ENCODE results near the gene HRH3. TPM values are rescaled to one million over a fixed set of nuclear protein-coding genes. Genes with fewer than 3 reads are reported as not detected.

HRH3 gene
- total RNA-seq, 1 donor from 2014 or later: 0.09 TPM

DNA sequence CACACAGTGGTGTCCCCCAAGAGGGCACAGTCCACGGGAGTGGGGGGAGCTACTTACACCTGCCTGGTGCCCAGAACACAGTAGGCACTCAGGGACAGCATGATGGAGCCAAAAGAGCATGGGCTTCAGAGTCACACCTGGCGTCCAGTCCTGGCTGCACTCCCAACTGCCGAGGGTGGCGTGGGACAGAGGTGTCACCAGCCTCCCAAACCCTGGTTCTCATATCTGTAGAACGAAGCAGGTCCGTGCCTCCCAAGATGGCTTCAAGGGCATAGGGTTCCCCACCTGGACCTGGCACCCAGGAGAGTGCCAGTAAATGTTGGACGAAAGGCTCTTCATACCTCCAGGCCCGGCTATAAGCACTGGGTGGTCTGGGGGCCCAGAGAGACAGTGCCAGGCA is 8.9 kb downstream of the HRH3 start:
- Histone ChIP-seq H3K27ac (no peak overlapping the region), H3K79me2 (ENCODE audit: low read depth) (no peaks in the 10 kb centered on the region), H3K36me3 (no peaks in the 10 kb centered on the region), H3K4me1 (peaks cover 5% of the 10 kb centered on the region), H3K4me3 (no peak overlapping the region), H3K4me2 (no peak overlapping the region), H3F3A (ENCODE audit: low read depth) (no peaks in the 10 kb centered on the region), H3K27me3 (peaks cover 16% of the 10 kb centered on the region), H4K20me1 (ENCODE audit: low read depth) (peaks cover 3% of the 10 kb centered on the region), H2AFZ (replicated peaks) (no peak overlapping the region), H3K9me3 (ENCODE audit: low read depth) (no peaks in the 10 kb centered on the region), H3K9ac (no peak overlapping the region)
- H3K4me3 Mint-ChIP-seq: no peak overlapping the region
- TF ChIP-seq EZH2 (IDR thresholded peaks at IDR 0.05): no peak
- TF ChIP-seq, protein P1, sequence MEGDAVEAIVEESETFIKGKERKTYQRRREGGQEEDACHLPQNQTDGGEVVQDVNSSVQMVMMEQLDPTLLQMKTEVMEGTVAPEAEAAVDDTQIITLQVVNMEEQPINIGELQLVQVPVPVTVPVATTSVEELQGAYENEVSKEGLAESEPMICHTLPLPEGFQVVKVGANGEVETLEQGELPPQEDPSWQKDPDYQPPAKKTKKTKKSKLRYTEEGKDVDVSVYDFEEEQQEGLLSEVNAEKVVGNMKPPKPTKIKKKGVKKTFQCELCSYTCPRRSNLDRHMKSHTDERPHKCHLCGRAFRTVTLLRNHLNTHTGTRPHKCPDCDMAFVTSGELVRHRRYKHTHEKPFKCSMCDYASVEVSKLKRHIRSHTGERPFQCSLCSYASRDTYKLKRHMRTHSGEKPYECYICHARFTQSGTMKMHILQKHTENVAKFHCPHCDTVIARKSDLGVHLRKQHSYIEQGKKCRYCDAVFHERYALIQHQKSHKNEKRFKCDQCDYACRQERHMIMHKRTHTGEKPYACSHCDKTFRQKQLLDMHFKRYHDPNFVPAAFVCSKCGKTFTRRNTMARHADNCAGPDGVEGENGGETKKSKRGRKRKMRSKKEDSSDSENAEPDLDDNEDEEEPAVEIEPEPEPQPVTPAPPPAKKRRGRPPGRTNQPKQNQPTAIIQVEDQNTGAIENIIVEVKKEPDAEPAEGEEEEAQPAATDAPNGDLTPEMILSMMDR (IDR thresholded peaks at IDR 0.05): no peak
- TF ChIP-seq EZH2phosphoT487 (IDR thresholded peaks at IDR 0.05): no peak
- H3K27ac Mint-ChIP-seq: no peak overlapping the region
- H3K9me3 Mint-ChIP-seq: no peaks in the 10 kb centered on the region
- peaks cover 15% of the 10 kb centered on the region for H3K27me3 Mint-ChIP-seq (ENCODE audit: insufficient read depth, low read depth)
- H3K36me3 Mint-ChIP-seq: no peaks in the 10 kb centered on the region
- DNase-seq (ENCODE audit: low spot score): no peak
- peaks cover 12% of the 10 kb centered on the region for H3K4me1 Mint-ChIP-seq

DNA sequence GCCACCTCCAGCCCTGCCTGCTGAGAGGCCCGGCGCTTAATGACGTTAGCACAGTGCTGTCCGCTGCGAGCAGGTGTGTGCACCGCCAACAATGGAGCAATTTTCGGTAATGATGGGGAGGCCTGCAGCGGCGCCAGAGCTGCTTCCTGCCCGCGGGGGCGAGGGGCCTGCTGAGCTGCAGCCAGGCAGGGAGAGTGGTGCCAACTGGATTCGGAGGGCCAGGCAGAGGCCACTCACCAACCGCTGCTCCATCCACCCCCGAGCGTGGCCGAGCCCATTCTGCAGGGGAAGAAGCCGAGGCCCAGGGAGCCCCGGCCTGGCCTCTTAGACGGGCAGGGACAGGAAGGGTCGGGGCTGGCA is 9.6 kb downstream of the HRH3 start:
- H3K27ac Mint-ChIP-seq: no peak overlapping the region
- no peak overlapping the region for H3K4me3 Mint-ChIP-seq
- H3K4me2 ChIP-seq: no peak overlapping the region
- H3K27me3 Mint-ChIP-seq (ENCODE audit: insufficient read depth, low read depth): peaks cover 9% of the 10 kb centered on the region
- no peak for DNase-seq (ENCODE audit: low spot score)
- H3F3A ChIP-seq (ENCODE audit: low read depth): no peaks in the 10 kb centered on the region
- no peaks in the 10 kb centered on the region for H3K9me3 Mint-ChIP-seq
- peaks cover 12% of the 10 kb centered on the region for H3K4me1 Mint-ChIP-seq
- H3K36me3 Mint-ChIP-seq: no peaks in the 10 kb centered on the region
- no peak for TF ChIP-seq EZH2phosphoT487 (IDR thresholded peaks at IDR 0.05)
- no peak for TF ChIP-seq EZH2 (IDR thresholded peaks at IDR 0.05)
- TF ChIP-seq, protein P1 (IDR thresholded peaks at IDR 0.05): no peak
- H3K9ac ChIP-seq: no peak overlapping the region
- no peaks in the 10 kb centered on the region for H3K9me3 ChIP-seq (ENCODE audit: low read depth)
- no peaks in the 10 kb centered on the region for H3K79me2 ChIP-seq (ENCODE audit: low read depth)
- H3K27ac ChIP-seq: no peak overlapping the region
- H3K27me3 ChIP-seq: peaks cover 9% of the 10 kb centered on the region
- H2AFZ ChIP-seq (replicated peaks): no peak overlapping the region
- H3K4me1 ChIP-seq: peaks cover 5% of the 10 kb centered on the region
- peaks cover 3% of the 10 kb centered on the region for H4K20me1 ChIP-seq (ENCODE audit: low read depth)
- no peak overlapping the region for H3K4me3 ChIP-seq
- no peaks in the 10 kb centered on the region for H3K36me3 ChIP-seq

DNA sequence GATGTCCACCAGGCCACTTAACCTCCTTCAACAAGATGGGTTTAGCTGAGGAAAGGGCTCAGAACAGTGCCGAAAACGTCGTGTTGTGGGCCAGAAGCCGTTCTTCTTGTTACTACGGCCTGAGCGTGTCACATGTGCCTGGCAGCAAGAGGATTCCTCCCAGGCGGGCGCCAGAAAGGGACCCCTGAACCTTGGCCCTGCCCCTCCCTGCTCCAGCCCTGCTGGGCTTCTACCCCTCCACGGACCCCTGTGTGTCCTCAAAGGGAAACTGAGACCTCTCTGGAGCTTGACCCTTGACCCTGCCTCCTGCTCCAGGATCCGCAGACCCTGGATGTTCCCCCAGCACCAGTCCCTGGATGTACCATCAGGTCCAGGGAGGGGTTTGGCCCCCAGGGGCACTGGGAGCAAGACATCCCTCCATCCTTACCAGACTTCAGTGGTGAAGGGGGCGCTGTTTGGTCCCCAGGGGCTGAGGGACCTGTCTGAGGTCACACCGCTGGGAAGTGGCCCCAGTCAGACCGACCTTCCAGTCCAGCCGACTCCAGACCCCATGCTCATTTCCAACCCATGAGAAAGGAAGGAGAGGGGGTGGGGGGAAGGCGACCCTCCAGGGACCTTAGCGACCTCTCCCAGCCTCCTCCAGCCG is 10.1 kb downstream of the HRH3 start:
- Histone ChIP-seq H3K36me3 (no peaks in the 10 kb centered on the region), H3K9ac (no peak overlapping the region), H2AFZ (replicated peaks) (no peak overlapping the region), H3K9me3 (ENCODE audit: low read depth) (no peaks in the 10 kb centered on the region), H3K79me2 (ENCODE audit: low read depth) (no peaks in the 10 kb centered on the region), H3K27me3 (peaks cover 4% of the 10 kb centered on the region), H3F3A (ENCODE audit: low read depth) (no peaks in the 10 kb centered on the region), H3K4me3 (no peak overlapping the region), H4K20me1 (ENCODE audit: low read depth) (peaks cover 3% of the 10 kb centered on the region), H3K4me1 (peaks cover 5% of the 10 kb centered on the region), H3K4me2 (no peak overlapping the region), H3K27ac (no peak overlapping the region)
- TF ChIP-seq, protein P1 (IDR thresholded peaks at IDR 0.05): no peak
- no peak for TF ChIP-seq EZH2phosphoT487 (IDR thresholded peaks at IDR 0.05)
- TF ChIP-seq EZH2 (IDR thresholded peaks at IDR 0.05): no peak
- Mint-ChIP-seq H3K4me3 (no peak overlapping the region), H3K27ac (no peak overlapping the region), H3K27me3 (ENCODE audit: insufficient read depth, low read depth) (peaks cover 9% of the 10 kb centered on the region), H3K4me1 (peaks cover 12% of the 10 kb centered on the region), H3K36me3 (no peaks in the 10 kb centered on the region), H3K9me3 (no peaks in the 10 kb centered on the region)
- no peak for DNase-seq (ENCODE audit: low spot score)
